SU-DHL-6 (cell line): ENCODE measurements around the gene GPR153.

Experiments used
- H2AFZ ChIP-seq: fragments of 200-600 bp; sonication (generic); 2 replicates; pipeline ENCODE4 v1.6.1; 2014; ENCODE audit warnings: low read depth, mild to moderate bottlenecking, moderate library complexity, mixed read lengths, antibody characterized with exemption, low read length; ENCODE audit not compliant: severe bottlenecking
- H3F3A ChIP-seq: fragments of 200-600 bp; shearing (Covaris generic); 2 replicates; pipeline ENCODE4 v1.6.0; 2016; ENCODE audit warnings: antibody characterized with exemption, mild to moderate bottlenecking; ENCODE audit not compliant: insufficient read depth
- H3K27ac ChIP-seq: fragments of 200-600 bp; sonication (generic); 2 replicates; pipeline ENCODE4 v1.5.1; 2016; ENCODE audit warnings: low read depth, mild to moderate bottlenecking, low read length, moderate library complexity, mixed read lengths
- H3K27me3 ChIP-seq: fragments of 200-600 bp; sonication (generic), shearing (Covaris generic); 2 replicates; pipeline ENCODE4 v1.6.0; 2014; ENCODE audit warnings: mild to moderate bottlenecking, low read length
- H3K36me3 ChIP-seq: fragments of 200-600 bp; sonication (generic); 2 replicates; pipeline ENCODE4 v1.6.1; 2014; ENCODE audit warnings: mild to moderate bottlenecking, low read length, mixed read lengths
- H3K4me2 ChIP-seq: fragments of 300-600, 200-600 bp; shearing (Covaris generic), sonication (generic); 2 replicates; pipeline ENCODE4 v1.6.0; 2014; ENCODE audit warnings: low read length, low read depth, mild to moderate bottlenecking; ENCODE audit not compliant: poor library complexity, severe bottlenecking
- H3K4me3 ChIP-seq: fragments of 200-600 bp; sonication (generic); 2 replicates; pipeline ENCODE4 v1.5.1; 2014; ENCODE audit warnings: antibody characterized with exemption, low read length, mild to moderate bottlenecking, mixed read lengths; ENCODE audit not compliant: insufficient read depth, poor library complexity, severe bottlenecking
- H3K79me2 ChIP-seq: fragments of 200-600 bp; sonication (generic); 2 replicates; pipeline ENCODE4 v1.6.1; 2014; ENCODE audit warnings: mild to moderate bottlenecking, low read length, moderate library complexity; ENCODE audit not compliant: insufficient read depth
- H3K9ac ChIP-seq: fragments of 200-600 bp; sonication (generic); 2 replicates; pipeline ENCODE4 v1.7.0; 2014; ENCODE audit warnings: mild to moderate bottlenecking, low read length
- H3K9me2 ChIP-seq: fragments of 200-600 bp; sonication (generic); replicated peaks from 2 replicates; pipeline ENCODE4 v1.6.1; 2014; ENCODE audit warnings: low read length; ENCODE audit not compliant: insufficient read depth
- H3K9me3 ChIP-seq: fragments of 200-600 bp; sonication (generic); 2 replicates; pipeline ENCODE4 v1.6.1; 2014; ENCODE audit warnings: low read length, mixed read lengths; ENCODE audit not compliant: insufficient read depth
- H4K20me1 ChIP-seq: fragments of 200-600 bp; sonication (generic); 2 replicates; pipeline ENCODE4 v1.6.1; 2014; ENCODE audit warnings: low read depth, mild to moderate bottlenecking, antibody characterized with exemption, low read length, moderate library complexity, mixed read lengths
- EZH2phosphoT487 ChIP-seq: fragments of 200-600 bp; sonication (generic), shearing (Covaris generic); conservative IDR thresholded peaks from 2 replicates; pipeline ENCODE4 v1.6.1; 2018; ENCODE audit warnings: mild to moderate bottlenecking, antibody characterized with exemption, low read length, moderate library complexity, mixed read lengths
- TF ChIP-seq, protein P1 (sequence below): fragments of 200-600 bp; sonication (generic); IDR thresholded peaks from one replicate; pipeline ENCODE4 v1.5.1; 2017; ENCODE audit warnings: antibody characterized with exemption, mild to moderate bottlenecking, low read length, moderate library complexity; ENCODE audit not compliant: insufficient read depth, poor library complexity, severe bottlenecking

The GPR153 gene

GRCh38 chr1:6271554-6271953, 10.7 kb upstream of the GPR153 start:
- no peak for TF ChIP-seq EZH2phosphoT487
- TF ChIP-seq, protein P1, sequence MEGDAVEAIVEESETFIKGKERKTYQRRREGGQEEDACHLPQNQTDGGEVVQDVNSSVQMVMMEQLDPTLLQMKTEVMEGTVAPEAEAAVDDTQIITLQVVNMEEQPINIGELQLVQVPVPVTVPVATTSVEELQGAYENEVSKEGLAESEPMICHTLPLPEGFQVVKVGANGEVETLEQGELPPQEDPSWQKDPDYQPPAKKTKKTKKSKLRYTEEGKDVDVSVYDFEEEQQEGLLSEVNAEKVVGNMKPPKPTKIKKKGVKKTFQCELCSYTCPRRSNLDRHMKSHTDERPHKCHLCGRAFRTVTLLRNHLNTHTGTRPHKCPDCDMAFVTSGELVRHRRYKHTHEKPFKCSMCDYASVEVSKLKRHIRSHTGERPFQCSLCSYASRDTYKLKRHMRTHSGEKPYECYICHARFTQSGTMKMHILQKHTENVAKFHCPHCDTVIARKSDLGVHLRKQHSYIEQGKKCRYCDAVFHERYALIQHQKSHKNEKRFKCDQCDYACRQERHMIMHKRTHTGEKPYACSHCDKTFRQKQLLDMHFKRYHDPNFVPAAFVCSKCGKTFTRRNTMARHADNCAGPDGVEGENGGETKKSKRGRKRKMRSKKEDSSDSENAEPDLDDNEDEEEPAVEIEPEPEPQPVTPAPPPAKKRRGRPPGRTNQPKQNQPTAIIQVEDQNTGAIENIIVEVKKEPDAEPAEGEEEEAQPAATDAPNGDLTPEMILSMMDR, result no peak
- H3K79me2 ChIP-seq, result no peaks in the 10 kb centered on the region

DNA sequence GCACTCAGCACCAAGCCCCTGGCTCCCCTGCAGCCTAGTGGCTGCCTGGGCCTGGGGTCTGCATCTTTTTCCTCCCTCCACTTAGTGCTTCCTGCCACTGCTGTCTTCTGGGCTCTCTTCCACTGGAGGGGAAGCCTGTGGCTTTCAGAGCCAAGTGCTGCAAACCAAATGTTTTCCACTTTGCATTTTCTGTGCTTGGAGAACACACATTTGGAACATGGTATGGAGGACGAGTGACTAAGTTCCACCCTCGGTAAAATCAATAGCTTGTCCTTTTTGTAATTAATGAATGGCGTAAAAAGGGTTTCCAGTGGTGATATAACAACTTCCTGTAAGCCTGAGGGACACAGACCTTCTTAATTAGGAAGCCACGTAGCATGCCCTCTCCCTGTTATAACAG, 10.1 kb upstream of the GPR153 start:
- Histone ChIP-seq H3K9me3 (no peaks in the 10 kb centered on the region), H3K79me2 (no peaks in the 10 kb centered on the region), H3K4me2 (no peak overlapping the region), H3K9ac (no peak overlapping the region), H3K4me3 (no peak overlapping the region), H3K9me2 (no peaks in the 10 kb centered on the region), H3K36me3 (no peaks in the 10 kb centered on the region), H3K27me3 (no peaks in the 10 kb centered on the region), H3F3A (no peaks in the 10 kb centered on the region), H4K20me1 (no peaks in the 10 kb centered on the region), H3K27ac (no peak overlapping the region), H2AFZ (no peak overlapping the region)
- no peak for TF ChIP-seq EZH2phosphoT487
- TF ChIP-seq, protein P1, result no peak

More at GRCh38 chr1:6271554-6271953, 10.7 kb upstream of the GPR153 start:
- Histone ChIP-seq H3K9me2 (no peaks in the 10 kb centered on the region), H3K9me3 (no peaks in the 10 kb centered on the region), H3K27ac (no peak overlapping the region), H3F3A (no peaks in the 10 kb centered on the region), H3K36me3 (no peaks in the 10 kb centered on the region), H3K27me3 (no peaks in the 10 kb centered on the region), H3K4me3 (no peak overlapping the region), H3K9ac (no peak overlapping the region), H3K4me2 (no peak overlapping the region), H4K20me1 (no peaks in the 10 kb centered on the region), H2AFZ (no peak overlapping the region)

- Histone ChIP-seq H3K79me2 (no peaks in the 10 kb centered on the region), H3K4me2 (no peak overlapping the region), H4K20me1 (no peaks in the 10 kb centered on the region), H3K36me3 (no peaks in the 10 kb centered on the region), H3F3A (no peaks in the 10 kb centered on the region), H3K9me2 (no peaks in the 10 kb centered on the region), H3K27ac (no peak overlapping the region), H2AFZ (no peak overlapping the region), H3K9me3 (no peaks in the 10 kb centered on the region), H3K9ac (no peak overlapping the region), H3K27me3 (no peaks in the 10 kb centered on the region), H3K4me3 (no peak overlapping the region)
- TF ChIP-seq, protein P1, result no peak
- TF ChIP-seq EZH2phosphoT487, result no peak
These were observed 9.5 kb upstream of the GPR153 start for GRCh38 chr1:6270401-6270800.
